GM19240 (cell line): ENCODE results near the gene VCP.

Experiments used
- DNase-seq: peaks from one replicate; pipeline ENCODE4 v3.0.0; 2011; ENCODE audit warnings: low spot score; ENCODE audit not compliant: insufficient read length

Gene VCP

GRCh38 chr9:35072461-35073278, at the start of gene VCP:
Gene VCP, minus strand, starts transcription at chr9:35072625. Its CDS starts 272 bp downstream, at chr9:35072353.
- peak; percentile 88 for DNase-seq

DNA sequence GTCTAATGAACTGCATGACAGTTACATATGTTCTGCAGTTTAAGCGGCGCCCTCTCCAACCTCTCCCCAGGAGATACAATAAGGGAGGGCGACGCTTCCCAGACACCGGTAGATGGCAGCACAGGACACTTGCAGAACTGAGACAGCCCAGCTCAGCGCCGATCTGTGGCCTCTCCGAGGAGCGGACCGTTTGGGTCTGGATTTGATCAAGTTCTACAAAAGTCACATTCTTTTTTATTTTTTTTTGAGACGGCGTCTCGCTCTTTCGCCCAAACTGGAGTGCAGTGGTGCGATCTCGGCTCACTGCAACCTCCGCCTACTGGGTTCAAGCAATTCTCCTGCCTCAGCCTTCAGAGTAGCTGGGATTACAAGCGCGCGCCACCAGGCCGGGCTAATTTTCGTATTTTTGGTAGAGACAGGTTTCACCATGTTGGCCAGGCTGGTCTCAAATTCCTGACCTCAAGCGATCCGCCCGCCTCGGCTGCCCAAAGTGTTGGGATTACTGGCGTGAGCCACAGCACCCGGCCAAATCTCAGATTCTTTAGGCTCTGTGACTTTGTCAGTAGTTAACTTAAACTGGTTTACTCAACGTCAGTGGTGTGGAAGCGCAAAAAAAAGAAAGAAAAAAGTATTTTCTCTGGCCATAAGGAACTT, 44.6 kb upstream of the VCP start:
- peak; percentile 72 for DNase-seq

DNA sequence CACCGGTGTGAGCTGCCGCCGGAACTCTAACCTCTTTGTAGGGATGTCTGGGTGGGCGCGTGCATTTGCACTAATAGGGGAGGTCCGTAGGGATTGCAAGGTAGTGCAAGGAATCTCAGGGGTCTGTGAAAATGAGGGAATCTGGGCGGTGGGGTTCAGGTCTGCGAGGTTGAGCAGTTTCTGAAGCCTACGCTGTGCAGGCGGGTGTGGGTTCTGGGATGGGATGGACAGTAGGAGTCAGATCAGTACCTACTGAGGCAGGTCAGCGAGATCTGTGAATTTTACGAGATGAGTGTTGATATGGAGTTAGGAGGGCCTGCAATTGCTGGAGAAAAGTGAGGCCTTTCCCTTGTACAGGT, 44.1 kb upstream of the VCP start:
- no peak for DNase-seq

DNA sequence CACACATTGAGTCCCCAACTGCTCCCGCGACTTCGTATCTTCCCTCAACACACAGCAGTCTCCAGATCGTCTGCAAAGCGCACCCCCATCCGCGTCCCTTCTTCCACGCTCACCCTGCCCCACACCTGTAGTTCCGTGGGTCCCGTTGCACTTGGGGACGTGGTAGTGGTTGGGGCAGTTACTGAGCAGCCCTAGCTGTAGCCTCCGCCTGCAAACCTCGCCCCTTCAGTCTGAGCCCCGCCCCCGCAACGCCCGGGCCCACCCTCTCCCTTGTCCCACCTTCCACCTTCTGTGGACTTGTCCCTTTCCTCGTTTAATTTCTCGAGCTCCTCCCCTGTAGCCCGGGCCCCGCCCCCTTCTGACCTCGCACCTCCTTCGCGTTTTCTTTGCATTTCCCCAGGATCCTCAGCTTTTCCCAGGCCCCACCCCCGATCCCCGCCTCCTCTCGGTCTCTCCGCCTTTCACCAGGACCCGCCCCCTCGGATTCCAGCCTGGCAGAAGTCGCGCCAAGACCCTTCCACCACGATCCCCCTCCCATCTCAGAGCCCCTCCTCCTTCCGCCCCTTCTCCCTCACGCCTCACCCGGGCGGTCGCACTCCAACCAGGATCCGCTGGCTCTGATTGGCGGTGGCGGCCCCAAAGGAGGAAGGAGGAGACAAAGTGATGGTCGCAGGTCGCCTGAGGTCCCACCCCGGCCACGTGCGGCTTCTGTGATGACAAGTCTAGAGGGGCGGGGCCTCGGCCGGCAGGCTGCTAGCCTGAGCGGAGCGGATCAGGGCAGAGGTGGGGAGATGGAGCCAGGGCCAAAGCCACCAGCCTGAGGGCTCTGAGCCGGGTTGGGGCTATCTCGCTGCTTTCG, 43.5 kb upstream of the VCP start, which contains the start of gene ATOSB:
Gene ATOSB (minus strand): TSS at position 183 of the 859 bp plus-strand sequence. CDS start 7,588 bp downstream, outside the sequence.
- DNase-seq: peak; percentile 90

- DNase-seq: no peak
These were observed 42.6 kb upstream of the VCP start for GRCh38 chr9:35114840-35115628.

DNA sequence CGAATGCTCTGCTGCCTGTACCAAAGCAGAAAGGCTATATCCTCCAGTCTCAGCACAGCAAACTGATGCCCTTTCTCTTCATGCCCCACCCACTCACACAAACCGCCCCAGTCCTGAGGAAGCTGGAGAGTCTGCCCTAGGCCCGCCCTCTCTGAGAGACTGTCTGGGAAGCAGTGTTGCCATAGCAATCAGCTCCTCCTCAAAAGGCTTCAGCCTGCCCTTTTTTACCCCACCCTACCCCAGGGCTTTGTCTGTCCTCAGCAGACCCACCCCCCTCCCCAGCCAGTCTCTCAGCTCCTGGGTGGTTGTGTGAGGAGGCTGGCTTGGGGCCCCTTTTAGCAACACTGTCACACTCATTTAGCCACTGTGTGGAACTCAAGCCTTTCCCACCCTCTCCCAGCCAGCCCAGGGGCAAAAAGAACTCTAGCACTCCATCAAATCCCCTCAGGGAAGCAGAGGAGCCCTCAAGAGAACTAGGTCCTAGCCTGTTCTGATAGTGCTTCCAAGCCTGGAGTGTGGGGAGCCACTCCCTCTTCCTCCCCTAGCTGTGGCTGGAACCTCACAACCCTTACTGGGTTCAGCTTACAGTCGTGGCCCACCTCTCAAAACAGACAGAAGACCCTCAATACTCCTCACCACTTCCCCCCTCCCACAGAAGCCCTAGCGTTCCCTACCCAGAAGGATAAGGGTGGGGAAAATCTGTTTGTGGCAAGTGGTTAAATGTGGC, 41.9 kb upstream of the VCP start:
- DNase-seq: no peak

GRCh38 chr9:35112257-35113020, 40.0 kb upstream of the VCP start:
- DNase-seq: no peak

GRCh38 chr9:35111001-35111933, 38.8 kb upstream of the VCP start:
- peak; percentile 80 for DNase-seq

DNA sequence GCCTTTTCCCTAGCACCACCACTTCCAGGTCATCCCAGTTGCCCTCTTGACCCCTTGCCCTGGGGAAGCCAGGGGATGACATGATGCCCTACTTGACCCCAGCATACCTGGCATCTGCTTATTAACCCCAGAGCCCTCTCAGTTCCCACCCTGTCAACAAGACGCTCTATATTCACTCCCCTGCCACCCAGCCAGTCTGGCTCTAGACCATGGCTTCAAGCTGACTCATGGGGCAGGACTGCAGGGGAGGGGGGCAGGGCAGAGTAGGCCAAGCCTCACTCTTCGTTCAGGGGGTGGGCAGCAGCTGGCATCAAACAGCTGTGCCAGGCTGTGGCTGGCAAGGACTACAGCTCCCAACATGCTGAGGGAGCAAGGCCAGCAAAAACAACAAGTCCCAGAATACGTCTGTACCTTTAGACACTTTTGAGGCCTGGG, 37.9 kb upstream of the VCP start:
- DNase-seq: no peak

- no peak for DNase-seq
These were observed 36.6 kb upstream of the VCP start for GRCh38 chr9:35108946-35109575.

DNA sequence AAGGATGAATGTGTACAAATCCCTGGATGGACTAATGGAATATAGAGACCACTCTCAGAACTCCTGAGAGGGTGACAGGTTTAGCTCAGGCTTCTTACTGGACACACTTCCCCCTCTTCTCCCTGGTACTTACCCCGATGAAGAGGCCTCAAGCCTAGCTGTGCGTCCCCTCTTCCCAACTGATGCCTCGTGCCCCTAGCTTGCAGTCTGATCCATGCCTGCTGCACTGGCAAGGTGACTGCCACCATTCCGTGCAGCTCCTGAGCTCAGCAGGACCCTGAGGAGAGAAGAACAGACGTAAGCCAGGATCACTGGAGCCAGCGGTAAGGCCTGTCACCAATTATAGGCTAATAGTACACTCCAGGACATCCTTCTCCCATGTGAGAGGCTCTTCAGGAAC, 36.0 kb upstream of the VCP start:
- DNase-seq: no peak

DNA sequence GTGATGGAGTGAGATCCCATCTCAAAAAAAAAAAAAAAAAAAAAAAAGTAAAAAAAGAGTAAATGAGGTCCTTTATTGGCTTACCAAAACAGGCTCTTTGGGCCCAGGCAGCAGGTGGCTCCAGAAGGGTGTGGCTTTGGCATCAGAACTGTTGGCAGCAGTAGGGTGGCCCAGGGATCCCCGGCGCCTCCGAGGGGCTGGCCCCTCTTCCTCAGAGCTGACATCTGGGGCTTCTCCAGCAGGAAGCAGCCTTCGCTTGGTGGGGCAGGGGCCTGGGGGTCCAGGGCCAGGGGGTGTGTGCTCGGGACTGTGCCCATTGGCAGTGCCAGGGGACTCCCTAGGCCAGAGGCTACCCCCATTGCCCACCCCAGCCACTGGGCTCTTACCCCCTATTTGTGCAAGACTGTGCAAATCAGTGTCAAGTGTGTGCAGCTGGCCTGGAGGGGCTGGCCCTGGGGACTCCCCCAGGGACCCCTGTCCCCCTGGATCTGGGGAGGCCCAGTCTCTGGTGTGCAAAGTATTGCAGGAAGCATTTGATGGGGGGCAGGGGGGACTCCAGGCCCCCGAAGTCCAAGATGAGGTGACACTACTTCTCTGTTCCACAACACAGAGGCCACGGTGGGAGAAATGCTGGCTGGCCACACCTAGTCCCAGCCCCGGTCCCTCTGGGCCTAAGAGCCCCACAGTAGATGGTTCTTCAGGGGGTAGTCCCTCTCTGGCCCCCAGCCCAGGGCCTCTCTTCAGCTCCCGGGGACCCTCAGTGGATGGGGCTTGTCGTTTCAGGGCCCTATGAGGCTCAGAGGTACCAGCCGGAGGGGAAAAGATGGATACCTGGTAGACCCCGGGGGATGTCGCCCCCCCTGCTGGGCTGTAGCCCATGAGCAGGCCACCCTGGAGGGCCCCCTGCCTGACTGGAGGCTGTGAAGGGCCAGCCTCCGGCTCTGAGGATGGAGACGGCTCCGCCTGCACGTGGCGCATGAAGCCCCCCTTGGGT, 35.2 kb upstream of the VCP start:
- DNase-seq: no peak

DNA sequence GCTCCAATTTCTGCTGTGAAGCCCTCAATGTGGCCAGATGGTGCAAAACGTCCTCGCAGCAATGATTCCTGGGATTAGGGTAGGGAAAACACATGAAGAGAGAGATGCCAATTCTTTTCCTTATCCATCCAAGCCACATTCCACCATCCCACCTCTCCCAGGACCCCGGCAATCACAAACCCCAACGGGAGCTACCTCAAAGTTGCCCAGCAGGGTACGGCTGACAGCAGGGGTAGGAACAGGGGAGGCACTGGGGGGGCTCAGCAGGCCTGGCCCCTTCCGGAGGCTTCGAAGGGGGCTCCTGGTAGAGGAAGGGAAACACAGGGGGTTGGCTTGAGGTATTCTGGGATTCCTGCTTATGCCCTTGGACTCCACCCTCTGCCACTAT, 33.9 kb upstream of the VCP start:
- DNase-seq: no peak

- no peak for DNase-seq
These were observed 33.3 kb upstream of the VCP start for GRCh38 chr9:35105571-35106342.

DNA sequence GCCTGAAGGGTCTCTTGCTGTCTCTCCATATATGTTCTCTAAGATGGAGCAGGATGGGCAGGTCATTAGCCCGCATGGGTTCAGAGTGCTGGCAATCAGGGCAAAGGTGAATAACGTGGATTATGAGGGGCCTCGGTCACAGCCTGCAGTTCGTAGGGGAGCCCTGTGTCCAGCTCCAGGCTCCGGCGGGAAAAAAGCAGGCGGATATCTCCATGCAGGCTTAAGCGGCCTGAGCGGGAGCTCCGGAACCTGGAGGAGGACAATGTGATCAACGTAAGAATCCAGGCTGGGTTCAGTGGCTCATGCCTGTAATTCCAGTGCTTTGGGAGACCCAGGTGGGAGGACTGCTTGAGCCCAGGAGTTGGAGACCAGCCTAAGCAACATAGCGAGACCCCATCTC, 32.7 kb upstream of the VCP start:
- DNase-seq: no peak

- DNase-seq: no peak
These were observed 32.2 kb upstream of the VCP start for GRCh38 chr9:35104586-35104985.
